Measurements from ENCODE around the gene DOC2A.

DNA sequence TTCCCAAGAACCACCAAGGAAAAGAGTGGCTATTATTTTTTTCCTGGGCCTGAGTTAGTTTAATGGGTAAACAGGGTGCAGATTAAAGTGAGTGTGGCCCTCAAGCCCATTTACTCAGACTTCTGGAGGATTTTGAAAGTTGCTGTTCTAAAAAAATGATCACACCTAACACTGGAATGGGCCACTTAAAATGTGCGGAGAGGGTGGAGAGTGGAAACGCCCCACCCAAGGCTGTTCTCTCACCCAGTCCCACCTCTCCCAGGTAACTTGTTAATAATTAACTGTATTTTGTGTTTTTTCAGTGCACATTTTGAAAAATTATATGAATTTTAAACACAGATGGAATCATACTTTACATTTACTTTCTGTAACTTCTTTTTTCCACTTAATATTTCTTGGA lies 20.8 kb downstream of the DOC2A start:
- TF ChIP-seq, protein P1, sequence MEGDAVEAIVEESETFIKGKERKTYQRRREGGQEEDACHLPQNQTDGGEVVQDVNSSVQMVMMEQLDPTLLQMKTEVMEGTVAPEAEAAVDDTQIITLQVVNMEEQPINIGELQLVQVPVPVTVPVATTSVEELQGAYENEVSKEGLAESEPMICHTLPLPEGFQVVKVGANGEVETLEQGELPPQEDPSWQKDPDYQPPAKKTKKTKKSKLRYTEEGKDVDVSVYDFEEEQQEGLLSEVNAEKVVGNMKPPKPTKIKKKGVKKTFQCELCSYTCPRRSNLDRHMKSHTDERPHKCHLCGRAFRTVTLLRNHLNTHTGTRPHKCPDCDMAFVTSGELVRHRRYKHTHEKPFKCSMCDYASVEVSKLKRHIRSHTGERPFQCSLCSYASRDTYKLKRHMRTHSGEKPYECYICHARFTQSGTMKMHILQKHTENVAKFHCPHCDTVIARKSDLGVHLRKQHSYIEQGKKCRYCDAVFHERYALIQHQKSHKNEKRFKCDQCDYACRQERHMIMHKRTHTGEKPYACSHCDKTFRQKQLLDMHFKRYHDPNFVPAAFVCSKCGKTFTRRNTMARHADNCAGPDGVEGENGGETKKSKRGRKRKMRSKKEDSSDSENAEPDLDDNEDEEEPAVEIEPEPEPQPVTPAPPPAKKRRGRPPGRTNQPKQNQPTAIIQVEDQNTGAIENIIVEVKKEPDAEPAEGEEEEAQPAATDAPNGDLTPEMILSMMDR (IDR thresholded peaks at IDR 0.05), result no peak
- TF ChIP-seq POLR2A (IDR thresholded peaks at IDR 0.05), result no peak

All from adrenal gland (tissue), 5 donors.